Osteoblast (primary cell): Measurements from ENCODE around the gene CHRNA4. TPM values are rescaled to one million over a fixed set of nuclear protein-coding genes. Genes with fewer than 3 reads are reported as not detected.

Source experiments
- DNase-seq: peaks from one replicate; pipeline ENCODE4 v3.0.0; 2011; ENCODE audit warnings: low spot score, mixed read lengths; ENCODE audit not compliant: insufficient read length; ENCODE audit errors: missing footprints
- H2AFZ ChIP-seq: 2 replicates; pipeline ENCODE4 v1.6.0; 2011; ENCODE audit warnings: mild to moderate bottlenecking, low read length
- H3K27ac ChIP-seq: 2 replicates; pipeline ENCODE4 v1.5.1; 2011; ENCODE audit warnings: mild to moderate bottlenecking, low read depth, low read length, moderate library complexity
- H3K27me3 ChIP-seq: 2 replicates; pipeline ENCODE4 v1.6.0; 2012; ENCODE audit warnings: mild to moderate bottlenecking, control low read depth, inconsistent platforms, low read length, moderate library complexity; ENCODE audit not compliant: insufficient read depth
- H3K36me3 ChIP-seq: 2 replicates; pipeline ENCODE4 v1.5.1; 2011; ENCODE audit warnings: mild to moderate bottlenecking, low read length, control low read depth, moderate library complexity; ENCODE audit not compliant: insufficient read depth
- H3K4me1 ChIP-seq: 2 replicates; pipeline ENCODE4 v1.5.1; 2011; ENCODE audit warnings: mild to moderate bottlenecking, low read length, control low read depth, moderate library complexity; ENCODE audit not compliant: insufficient read depth
- H3K4me2 ChIP-seq: 2 replicates; pipeline ENCODE4 v1.6.0; 2011; ENCODE audit warnings: mild to moderate bottlenecking, low read length; ENCODE audit not compliant: insufficient read depth
- H3K4me3 ChIP-seq: fragments of 200-600 bp; sonication (generic); 3 replicates; pipeline ENCODE4 v1.5.1; 2012; ENCODE audit warnings: mild to moderate bottlenecking, low read length, inconsistent platforms; ENCODE audit not compliant: insufficient read depth
- H3K79me2 ChIP-seq: 2 replicates; pipeline ENCODE4 v1.6.0; 2012; ENCODE audit warnings: mild to moderate bottlenecking, low read length, control low read depth, inconsistent platforms; ENCODE audit not compliant: insufficient read depth
- H3K9me3 ChIP-seq: 2 replicates; pipeline ENCODE4 v1.5.1; 2011; ENCODE audit warnings: low read depth, low read length, control low read depth
- H4K20me1 ChIP-seq: 2 replicates; pipeline ENCODE4 v1.6.0; 2012; ENCODE audit warnings: mild to moderate bottlenecking, low read length, control low read depth; ENCODE audit not compliant: insufficient read depth
- total RNA-seq: library from RNA; depleted of rRNA; stranded (reverse); fragments of >200 nt; gene quantifications from 2 replicates; pipeline ENCODE4 v1.2.3, GENCODE V29; 2012
- TF ChIP-seq, protein P1 (sequence below): IDR thresholded peaks from 2 replicates; pipeline ENCODE4 v1.5.1; 2011; ENCODE audit warnings: mild to moderate bottlenecking, low read depth, low read length, moderate library complexity; ENCODE audit errors: extremely low read depth

Gene CHRNA4
- total RNA-seq, 1 donor, result not detected

DNA sequence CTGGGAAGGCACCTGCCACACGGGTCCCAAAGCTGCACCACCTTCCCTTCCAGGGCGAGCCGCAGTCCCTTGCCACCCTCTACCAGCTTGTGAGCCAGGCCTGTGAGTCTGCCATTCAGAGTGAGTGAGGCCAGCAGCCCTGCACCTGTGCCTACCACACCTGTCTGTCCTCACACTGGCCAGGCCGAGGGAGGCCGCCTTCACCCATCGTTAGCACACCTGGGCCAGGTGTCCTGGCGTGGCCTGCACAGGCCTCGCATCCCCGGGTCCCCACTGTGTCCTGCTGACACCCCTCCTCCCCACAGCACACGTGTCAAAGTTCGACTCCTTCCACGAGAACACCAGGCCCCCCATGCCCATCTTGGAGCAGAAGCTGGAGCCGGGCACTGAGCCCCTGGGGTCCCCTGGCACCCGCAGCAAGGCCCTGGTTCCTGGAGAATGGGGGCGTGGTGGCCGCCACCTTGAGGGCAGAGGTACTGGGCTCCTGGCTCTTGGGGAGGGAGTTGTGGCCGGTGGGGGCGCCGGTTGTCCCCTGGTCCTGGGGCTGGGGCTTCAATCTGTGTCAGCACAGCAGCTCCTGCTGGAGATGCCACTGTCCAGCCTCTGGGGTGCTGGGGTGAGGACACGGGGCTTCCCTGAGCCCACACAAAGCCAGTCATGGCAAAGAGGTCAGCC is 33.0 kb downstream of the CHRNA4 start:
- Histone ChIP-seq H2AFZ (no peak overlapping the region), H3K36me3 (no peaks in the 10 kb centered on the region), H3K27me3 (peaks cover 9% of the 10 kb centered on the region), H4K20me1 (no peaks in the 10 kb centered on the region), H3K4me3 (no peak overlapping the region), H3K79me2 (no peaks in the 10 kb centered on the region), H3K27ac (no peak overlapping the region), H3K4me2 (no peak overlapping the region), H3K4me1 (no peaks in the 10 kb centered on the region), H3K9me3 (peaks cover 3% of the 10 kb centered on the region)
- DNase-seq, result no peak
- TF ChIP-seq, protein P1, sequence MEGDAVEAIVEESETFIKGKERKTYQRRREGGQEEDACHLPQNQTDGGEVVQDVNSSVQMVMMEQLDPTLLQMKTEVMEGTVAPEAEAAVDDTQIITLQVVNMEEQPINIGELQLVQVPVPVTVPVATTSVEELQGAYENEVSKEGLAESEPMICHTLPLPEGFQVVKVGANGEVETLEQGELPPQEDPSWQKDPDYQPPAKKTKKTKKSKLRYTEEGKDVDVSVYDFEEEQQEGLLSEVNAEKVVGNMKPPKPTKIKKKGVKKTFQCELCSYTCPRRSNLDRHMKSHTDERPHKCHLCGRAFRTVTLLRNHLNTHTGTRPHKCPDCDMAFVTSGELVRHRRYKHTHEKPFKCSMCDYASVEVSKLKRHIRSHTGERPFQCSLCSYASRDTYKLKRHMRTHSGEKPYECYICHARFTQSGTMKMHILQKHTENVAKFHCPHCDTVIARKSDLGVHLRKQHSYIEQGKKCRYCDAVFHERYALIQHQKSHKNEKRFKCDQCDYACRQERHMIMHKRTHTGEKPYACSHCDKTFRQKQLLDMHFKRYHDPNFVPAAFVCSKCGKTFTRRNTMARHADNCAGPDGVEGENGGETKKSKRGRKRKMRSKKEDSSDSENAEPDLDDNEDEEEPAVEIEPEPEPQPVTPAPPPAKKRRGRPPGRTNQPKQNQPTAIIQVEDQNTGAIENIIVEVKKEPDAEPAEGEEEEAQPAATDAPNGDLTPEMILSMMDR, result no peak

DNA sequence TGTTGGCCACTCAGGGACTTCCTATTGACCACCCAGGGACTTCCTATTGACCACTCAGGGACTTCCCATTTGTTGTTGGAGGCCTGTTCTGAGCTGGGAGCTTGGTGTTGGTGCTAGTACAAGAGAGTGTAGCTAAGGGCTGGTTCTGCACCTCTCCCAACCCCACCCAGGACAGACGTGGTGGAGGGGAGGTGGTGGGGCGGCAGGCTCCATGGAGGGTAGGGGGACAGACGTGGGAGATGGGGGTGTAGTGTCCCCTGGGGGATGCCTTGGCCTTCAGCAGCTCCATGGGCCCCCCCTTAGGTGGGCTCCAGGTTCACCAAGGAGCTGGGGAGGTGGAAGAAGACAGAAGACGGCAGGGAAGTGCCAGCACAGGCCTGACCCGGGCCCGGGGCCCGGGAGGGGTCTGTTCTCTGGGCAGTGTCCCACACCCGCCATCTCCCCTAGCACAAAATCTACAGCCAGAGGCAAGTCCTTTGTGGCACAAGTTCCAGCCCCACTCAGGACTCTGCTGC is 33.9 kb downstream of the CHRNA4 start:
- H3K4me1 ChIP-seq, result no peaks in the 10 kb centered on the region
- no peaks in the 10 kb centered on the region for H3K79me2 ChIP-seq
- TF ChIP-seq, protein P1, result no peak
- H3K36me3 ChIP-seq, result no peaks in the 10 kb centered on the region
- no peak overlapping the region for H3K4me3 ChIP-seq
- H3K4me2 ChIP-seq, result no peak overlapping the region
- H4K20me1 ChIP-seq, result no peaks in the 10 kb centered on the region
- DNase-seq, result no peak
- H3K27me3 ChIP-seq, result peaks cover 9% of the 10 kb centered on the region
- peaks cover 3% of the 10 kb centered on the region for H3K9me3 ChIP-seq
- H3K27ac ChIP-seq, result no peak overlapping the region
- H2AFZ ChIP-seq, result no peak overlapping the region

DNA sequence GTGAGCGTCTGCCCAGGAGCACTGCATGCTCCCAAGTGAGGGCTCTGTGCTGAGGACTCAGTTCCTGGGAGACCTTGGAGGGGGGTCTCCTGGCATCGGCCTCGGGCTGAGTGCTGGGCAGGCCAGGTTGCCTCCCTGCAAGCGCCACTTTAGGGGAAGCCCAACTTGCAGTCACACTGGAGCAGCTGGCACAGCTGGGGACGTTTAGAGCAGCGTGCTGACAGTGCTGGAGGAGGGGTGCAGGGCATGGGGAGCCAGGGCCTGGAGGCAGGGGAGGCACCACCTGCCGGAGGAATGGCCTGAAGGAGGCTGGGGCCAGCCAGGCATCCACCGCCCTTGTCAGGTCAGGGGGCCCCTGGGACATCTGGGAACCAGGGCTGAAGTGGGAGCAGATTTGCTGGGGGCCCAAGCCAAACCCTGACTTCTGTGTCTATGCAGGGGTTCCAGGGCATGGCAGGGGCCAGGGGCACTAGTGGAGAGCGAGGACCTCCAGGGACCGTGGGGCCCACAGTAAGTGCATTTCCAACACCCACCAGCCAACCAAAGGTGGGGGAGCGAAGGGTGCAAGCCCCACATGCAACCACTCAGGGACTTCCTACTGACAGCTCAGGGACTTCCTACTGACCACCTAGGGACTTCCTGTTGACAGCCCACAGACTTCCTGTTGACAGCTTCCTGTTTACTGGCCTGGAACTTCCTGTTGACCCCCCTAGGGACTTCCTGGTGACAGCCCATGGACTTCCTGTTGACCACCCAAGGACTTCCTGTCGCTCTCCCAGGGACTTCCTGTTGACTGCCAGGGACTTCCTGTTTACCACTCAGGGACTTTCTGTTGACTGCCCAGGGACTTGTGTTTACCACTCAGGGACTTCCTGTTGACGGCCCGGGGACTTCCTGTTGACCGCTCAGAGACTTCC is 34.6 kb downstream of the CHRNA4 start:
- Histone ChIP-seq H3K9me3 (no peaks in the 10 kb centered on the region), H3K4me2 (no peak overlapping the region), H3K4me3 (no peak overlapping the region), H3K4me1 (no peaks in the 10 kb centered on the region), H3K27ac (no peak overlapping the region), H3K27me3 (peaks cover 9% of the 10 kb centered on the region), H4K20me1 (no peaks in the 10 kb centered on the region), H3K36me3 (no peaks in the 10 kb centered on the region), H3K79me2 (no peaks in the 10 kb centered on the region), H2AFZ (no peak overlapping the region)
- TF ChIP-seq, protein P1, result no peak
- DNase-seq, result peak; percentile 87
